Muscle of leg (tissue), 11 donors: ENCODE measurements around the gene SCAF1. TPM values are rescaled to one million over a fixed set of nuclear protein-coding genes. Genes with fewer than 3 reads are reported as not detected.

ENCODE experiments used
- DNase-seq: peaks from one replicate; pipeline ENCODE4 v3.0.0; 2013
- H3K27ac ChIP-seq: one replicate; pipeline ENCODE4 v1.5.1; 2013; ENCODE audit warnings: mild to moderate bottlenecking, low read length, control low read depth
- H3K27me3 ChIP-seq: one replicate; pipeline ENCODE4 v1.6.1; 2013; ENCODE audit warnings: low read length; ENCODE audit not compliant: control insufficient read depth, insufficient read depth
- H3K36me3 ChIP-seq: one replicate; pipeline ENCODE4 v1.6.1; 2013; ENCODE audit warnings: low read length; ENCODE audit not compliant: control insufficient read depth, insufficient read depth
- H3K4me1 ChIP-seq: one replicate; pipeline ENCODE4 v1.6.1; 2013; ENCODE audit warnings: low read length; ENCODE audit not compliant: control insufficient read depth, insufficient read depth
- H3K4me3 ChIP-seq: one replicate; pipeline ENCODE4 v1.5.1; 2013; ENCODE audit warnings: low read length, control low read depth
- H3K9me3 ChIP-seq: replicated peaks from 2 replicates; pipeline ENCODE4 v1.6.1; 2013; ENCODE audit warnings: low read depth, low read length; ENCODE audit not compliant: control insufficient read depth
- WGBS: methylation state at CpG from one replicate; pipeline ENCODE4 v1.1.5; 2013; ENCODE audit warnings: missing lambda C conversion rate; ENCODE audit not compliant: insufficient coverage; 5-methylcytosine and 5-hydroxymethylcytosine counted together
- polyA plus RNA-seq, 8 donors: library from polyadenylated mRNA; unstranded; fragments of 120-200 nt; gene quantifications; one replicate each; pipeline versions ENCODE4 v1.2.1 to v1.2.3, GENCODE V29; 2013; ENCODE audit warnings: inconsistent platforms in 1 of 8, low replicate concordance in 1 of 8; ENCODE audit not compliant: insufficient read length in 8 of 8, insufficient read depth in 1 of 8
- total RNA-seq: library from RNA; stranded (reverse); fragments of 120-200 nt; gene quantifications from one replicate; pipeline ENCODE4 v1.2.4, GENCODE V29; 2013

SCAF1 gene
- total and polyA plus RNA-seq, 9 donors: 6.8 to 36.9 (median 31.8) TPM

DNA sequence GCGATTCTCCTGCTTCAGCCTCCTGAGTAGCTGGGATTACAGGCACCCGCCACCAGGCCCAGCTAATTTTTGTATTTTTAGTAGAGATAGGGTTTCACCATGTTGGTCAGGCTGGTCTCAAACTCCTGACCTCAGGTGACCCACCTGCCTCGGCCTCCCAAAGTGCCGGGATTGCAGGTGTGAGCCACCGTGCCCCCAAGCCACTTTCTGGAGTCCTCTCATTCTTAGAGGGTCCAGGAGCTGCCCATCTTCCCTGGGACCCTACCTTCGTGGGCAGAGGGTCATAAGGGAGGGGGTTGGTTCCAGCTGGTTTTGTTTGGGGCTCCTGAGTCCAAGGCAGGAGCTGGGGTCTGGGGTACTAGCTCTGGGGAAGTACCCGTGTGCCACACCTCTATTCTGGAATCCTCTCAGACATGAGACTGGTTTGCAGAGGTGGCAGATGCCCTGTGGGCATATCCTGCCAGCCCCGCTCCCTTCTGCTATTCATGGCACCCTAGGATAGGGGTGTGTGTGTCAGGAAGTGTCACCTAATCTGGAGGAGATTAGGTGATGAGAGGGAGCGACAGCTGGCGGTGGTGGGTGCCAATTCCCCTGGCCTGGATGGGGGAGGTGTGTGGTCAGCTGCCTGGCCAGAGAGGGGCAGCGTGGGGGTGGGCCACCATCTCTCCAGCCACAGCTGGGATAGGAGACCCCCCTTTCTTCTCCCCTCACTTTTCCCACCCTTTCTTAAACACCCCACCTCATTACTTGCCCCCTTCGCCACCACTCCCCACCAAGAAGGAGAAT, 37.2 kb downstream of the SCAF1 start:
- H3K4me1 ChIP-seq: peaks cover 41% of the 10 kb centered on the region
- DNase-seq: peak; percentile 73
- no peak overlapping the region for H3K4me3 ChIP-seq
- H3K9me3 ChIP-seq: no peaks in the 10 kb centered on the region
- peaks cover 32% of the 10 kb centered on the region for H3K36me3 ChIP-seq
- H3K27ac ChIP-seq: peak overlapping the region; percentile 89
- H3K27me3 ChIP-seq: no peaks in the 10 kb centered on the region
- 92% methylated on average over 1 of the region's 12 CpGs for WGBS

DNA sequence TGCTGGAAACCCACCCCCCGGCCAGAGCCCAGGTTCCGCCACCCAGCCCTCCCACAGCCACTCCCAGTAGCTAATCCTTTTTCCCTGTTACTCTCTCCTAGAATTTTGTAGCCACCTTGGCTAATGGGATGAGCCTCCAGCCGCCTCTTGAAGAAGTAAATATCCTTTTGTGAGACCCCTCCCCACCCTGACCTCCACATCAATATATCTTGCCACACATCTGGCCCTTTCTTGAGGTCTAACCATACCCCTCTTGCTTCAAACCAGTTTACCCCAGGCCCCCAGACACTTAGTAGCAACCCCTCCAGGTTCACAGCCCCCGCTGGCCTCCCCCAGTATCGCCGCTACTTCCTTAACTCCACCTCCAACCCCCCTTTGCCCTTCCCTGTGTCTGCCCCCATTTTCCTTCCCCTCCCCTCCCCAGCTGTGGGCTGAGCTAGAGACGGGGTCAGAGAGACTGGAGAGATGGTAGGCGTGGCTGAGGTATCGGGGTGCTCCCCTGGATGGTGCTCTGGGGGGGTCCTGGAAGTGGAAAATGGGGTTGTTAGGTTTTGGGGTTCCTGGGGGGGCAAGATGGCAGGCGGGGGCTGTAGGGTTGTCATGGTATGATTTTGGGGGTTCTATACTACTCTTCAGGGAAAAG, 37.9 kb downstream of the SCAF1 start:
- no peak for DNase-seq
- H3K27ac ChIP-seq: peak overlapping the region; percentile 89
- WGBS: 49% methylated on average over 4 of the region's 10 CpGs
- peaks cover 40% of the 10 kb centered on the region for H3K36me3 ChIP-seq
- no peaks in the 10 kb centered on the region for H3K27me3 ChIP-seq
- no peaks in the 10 kb centered on the region for H3K9me3 ChIP-seq
- peak overlapping the region; percentile 0 for H3K4me3 ChIP-seq
- H3K4me1 ChIP-seq: peaks cover 41% of the 10 kb centered on the region

DNA sequence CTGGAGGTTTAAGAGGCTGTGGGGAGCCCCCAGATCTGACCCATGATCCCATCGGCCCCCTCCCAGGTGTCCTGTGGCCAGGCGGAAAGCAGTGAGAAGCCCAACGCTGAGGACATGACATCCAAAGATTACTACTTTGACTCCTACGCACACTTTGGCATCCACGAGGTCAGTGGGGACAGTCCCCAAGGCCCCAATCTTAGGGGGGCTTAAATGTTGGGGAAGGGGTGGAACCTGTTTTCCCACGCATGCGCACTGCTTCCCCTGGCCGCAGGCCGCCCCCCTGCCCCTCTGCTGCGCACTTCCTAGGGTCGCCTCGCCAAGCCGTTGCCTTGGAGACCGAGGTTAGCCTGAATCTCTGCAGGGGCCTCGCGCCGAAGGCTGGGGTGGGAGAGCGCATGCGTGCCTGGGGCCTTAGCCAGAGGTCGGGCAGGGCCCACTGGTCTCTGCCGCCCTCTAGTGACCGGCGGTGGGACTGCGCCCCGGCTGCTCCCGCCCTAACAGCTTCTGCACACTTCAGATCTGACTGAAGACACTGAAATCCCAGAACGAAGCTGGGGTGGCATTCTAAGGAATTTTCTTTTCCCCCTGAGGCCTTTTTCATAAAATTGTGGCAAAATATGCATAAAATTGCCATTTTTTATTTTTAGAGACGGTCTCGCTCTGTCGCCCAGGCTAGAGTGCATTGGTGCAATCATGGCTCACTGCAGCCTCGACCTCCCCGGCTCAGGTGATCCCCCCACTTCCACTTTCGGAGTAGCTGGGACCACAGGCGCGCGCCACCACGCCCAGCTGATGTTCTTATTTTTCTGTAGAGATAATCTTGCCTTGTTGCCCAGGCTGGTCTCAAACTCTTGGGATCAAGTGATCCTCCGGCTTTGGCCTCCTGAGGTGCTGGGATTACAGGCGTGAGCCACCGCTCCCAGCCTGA, 38.7 kb downstream of the SCAF1 start:
- WGBS: 25% methylated on average over 27 of the region's 40 CpGs
- peaks cover 46% of the 10 kb centered on the region for H3K36me3 ChIP-seq
- H3K4me3 ChIP-seq: peak overlapping the region; percentile 0
- peak overlapping the region; percentile 89 for H3K27ac ChIP-seq
- H3K9me3 ChIP-seq: no peaks in the 10 kb centered on the region
- DNase-seq: peak; percentile 95
- no peaks in the 10 kb centered on the region for H3K27me3 ChIP-seq
- H3K4me1 ChIP-seq: peaks cover 42% of the 10 kb centered on the region

DNA sequence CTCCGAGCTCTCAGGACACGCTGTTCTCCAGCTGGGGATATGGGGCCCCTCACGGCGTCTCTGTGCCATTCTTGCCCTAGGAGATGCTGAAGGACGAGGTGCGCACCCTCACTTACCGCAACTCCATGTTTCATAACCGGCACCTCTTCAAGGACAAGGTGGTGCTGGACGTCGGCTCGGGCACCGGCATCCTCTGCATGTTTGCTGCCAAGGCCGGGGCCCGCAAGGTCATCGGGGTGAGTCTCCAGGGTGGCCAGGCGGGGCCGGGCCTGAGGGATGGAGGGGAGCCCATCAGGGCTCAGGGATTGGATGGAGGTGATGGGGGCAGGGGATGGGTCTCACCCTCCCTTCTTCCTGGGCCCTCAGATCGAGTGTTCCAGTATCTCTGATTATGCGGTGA, 39.8 kb downstream of the SCAF1 start:
- H3K27me3 ChIP-seq: no peaks in the 10 kb centered on the region
- peaks cover 45% of the 10 kb centered on the region for H3K4me1 ChIP-seq
- no peaks in the 10 kb centered on the region for H3K9me3 ChIP-seq
- H3K4me3 ChIP-seq: no peak overlapping the region
- no peak for DNase-seq
- H3K36me3 ChIP-seq: peaks cover 55% of the 10 kb centered on the region
- no peak overlapping the region for H3K27ac ChIP-seq
- 94% methylated on average over 13 of the region's 19 CpGs for WGBS

DNA sequence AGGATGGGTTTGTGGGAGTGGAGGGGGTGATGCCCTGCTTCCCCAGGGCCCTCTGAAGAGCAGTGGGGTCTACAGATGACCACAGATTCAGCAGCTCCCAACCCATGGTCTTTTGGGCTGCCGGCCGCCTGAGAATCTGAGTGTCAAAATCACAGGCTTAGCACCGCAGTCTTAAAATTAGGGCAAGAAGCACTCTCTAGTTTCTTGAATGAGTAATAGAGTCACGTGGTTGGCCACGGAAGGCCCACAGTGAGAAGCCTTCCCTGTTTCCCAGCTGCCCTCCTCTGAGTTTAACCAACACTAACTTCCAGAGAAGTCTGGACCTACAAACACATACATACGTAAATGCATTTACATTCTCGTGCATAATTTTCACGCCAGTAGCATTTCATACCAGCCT, 40.3 kb downstream of the SCAF1 start:
- WGBS: 90% methylated on average over 3 of the region's 8 CpGs
- no peaks in the 10 kb centered on the region for H3K9me3 ChIP-seq
- no peaks in the 10 kb centered on the region for H3K27me3 ChIP-seq
- no peak overlapping the region for H3K4me3 ChIP-seq
- peaks cover 60% of the 10 kb centered on the region for H3K36me3 ChIP-seq
- no peak for DNase-seq
- H3K4me1 ChIP-seq: peaks cover 50% of the 10 kb centered on the region
- H3K27ac ChIP-seq: no peak overlapping the region

DNA sequence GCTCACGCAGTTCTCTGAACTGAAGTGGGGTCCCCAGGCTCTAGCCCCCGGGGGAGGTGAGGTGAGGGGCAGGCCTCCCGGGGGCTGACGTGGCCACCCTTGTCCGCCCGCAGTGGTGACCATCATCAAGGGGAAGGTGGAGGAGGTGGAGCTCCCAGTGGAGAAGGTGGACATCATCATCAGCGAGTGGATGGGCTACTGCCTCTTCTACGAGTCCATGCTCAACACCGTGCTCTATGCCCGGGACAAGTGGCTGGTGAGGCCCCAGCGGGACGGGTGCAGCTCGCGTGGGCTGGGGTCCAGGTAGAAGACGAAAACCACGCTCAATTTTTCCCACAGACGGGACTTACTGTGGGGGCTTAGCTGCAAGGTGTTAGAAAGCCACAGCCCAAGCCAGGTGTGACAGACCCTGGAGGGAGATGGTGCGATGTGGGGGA, 41.8 kb downstream of the SCAF1 start:
- Histone ChIP-seq H3K4me1 (peaks cover 43% of the 10 kb centered on the region), H3K36me3 (peaks cover 70% of the 10 kb centered on the region), H3K27ac (no peak overlapping the region), H3K27me3 (no peaks in the 10 kb centered on the region), H3K4me3 (no peak overlapping the region), H3K9me3 (no peaks in the 10 kb centered on the region)
- DNase-seq: no peak
- whole genome bisulfite sequencing: 88% methylated on average over 18 of the region's 18 CpGs

DNA sequence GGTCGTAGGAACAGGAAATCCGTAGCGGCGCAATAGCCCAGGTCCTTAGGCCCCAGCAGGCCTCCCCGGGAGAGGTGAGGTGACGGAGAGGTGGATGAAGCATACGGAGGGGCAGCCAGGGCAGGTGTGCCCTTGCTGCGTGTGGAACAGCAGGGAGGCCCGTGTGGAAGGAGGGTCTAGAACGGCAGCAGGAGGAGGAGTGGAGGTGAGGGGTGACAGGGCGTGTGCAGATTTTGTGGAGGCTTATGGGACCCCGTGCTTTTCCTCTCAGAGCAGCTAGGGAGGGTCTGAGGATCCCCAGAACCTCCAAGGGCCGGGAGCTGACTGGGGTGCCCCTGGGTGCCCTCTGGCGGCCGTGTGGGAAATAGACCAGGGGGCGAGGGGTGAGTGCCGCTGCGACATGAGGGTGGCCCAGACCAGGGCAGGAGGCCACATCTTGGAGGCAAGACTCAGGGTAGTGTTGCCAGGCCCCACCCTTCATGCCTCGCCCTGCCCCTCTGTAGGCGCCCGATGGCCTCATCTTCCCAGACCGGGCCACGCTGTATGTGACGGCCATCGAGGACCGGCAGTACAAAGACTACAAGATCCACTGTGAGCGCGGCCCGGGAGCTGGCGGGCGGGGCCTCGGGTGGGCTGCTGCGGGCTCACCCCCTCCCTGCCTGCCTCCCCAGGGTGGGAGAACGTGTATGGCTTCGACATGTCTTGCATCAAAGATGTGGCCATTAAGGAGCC, 42.4 kb downstream of the SCAF1 start:
- WGBS: 78% methylated on average over 34 of the region's 35 CpGs
- H3K4me1 ChIP-seq: peaks cover 43% of the 10 kb centered on the region
- no peak overlapping the region for H3K4me3 ChIP-seq
- peaks cover 73% of the 10 kb centered on the region for H3K36me3 ChIP-seq
- H3K27me3 ChIP-seq: peaks cover 5% of the 10 kb centered on the region
- H3K9me3 ChIP-seq: no peaks in the 10 kb centered on the region
- no peak overlapping the region for H3K27ac ChIP-seq
- no peak for DNase-seq

- no peak for DNase-seq
- H3K4me1 ChIP-seq: peaks cover 43% of the 10 kb centered on the region
- peaks cover 73% of the 10 kb centered on the region for H3K36me3 ChIP-seq
- WGBS: 87% methylated on average over 13 of the region's 13 CpGs
- no peaks in the 10 kb centered on the region for H3K9me3 ChIP-seq
- peaks cover 12% of the 10 kb centered on the region for H3K27me3 ChIP-seq
- no peak overlapping the region for H3K27ac ChIP-seq
- no peak overlapping the region for H3K4me3 ChIP-seq
These were observed 43.1 kb downstream of the SCAF1 start for GRCh38 chr19:49684983-49685553.

DNA sequence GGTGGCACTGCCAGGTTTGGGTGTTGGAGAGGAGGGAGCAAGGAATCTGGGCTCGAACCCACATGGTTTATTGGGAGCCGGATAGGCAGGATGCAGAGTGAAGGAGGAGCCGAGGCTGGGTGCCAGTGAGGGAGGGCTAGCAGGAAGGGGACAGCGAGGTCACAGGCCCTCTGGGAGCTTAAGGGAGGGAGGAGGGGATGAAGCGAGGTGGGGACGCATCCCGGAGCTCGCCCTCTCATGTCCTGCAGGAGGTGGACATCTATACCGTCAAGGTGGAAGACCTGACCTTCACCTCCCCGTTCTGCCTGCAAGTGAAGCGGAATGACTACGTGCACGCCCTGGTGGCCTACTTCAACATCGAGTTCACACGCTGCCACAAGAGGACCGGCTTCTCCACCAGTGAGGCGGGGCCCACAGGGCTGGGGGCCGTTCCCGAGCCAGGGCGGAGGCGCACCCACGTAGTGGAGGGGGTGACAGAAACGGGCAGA, 43.9 kb downstream of the SCAF1 start:
- peak overlapping the region; percentile 47 for H3K27ac ChIP-seq
- no peak overlapping the region for H3K4me3 ChIP-seq
- WGBS: 68% methylated on average over 23 of the region's 23 CpGs
- peaks cover 43% of the 10 kb centered on the region for H3K4me1 ChIP-seq
- peaks cover 20% of the 10 kb centered on the region for H3K27me3 ChIP-seq
- DNase-seq: no peak
- H3K9me3 ChIP-seq: no peaks in the 10 kb centered on the region
- peaks cover 71% of the 10 kb centered on the region for H3K36me3 ChIP-seq
